Stimulated activated CD8-positive, alpha-beta memory T cell treated with anti-CD3 and anti-CD28 coated beads, Interleukin-12 subunit alpha, Interleukin-12 subunit beta, amount 100 ng/mL, for 24 hours (primary cell): Measurements from ENCODE around the gene ROBO1.

Experiments
- DNase-seq: peaks from one replicate; pipeline ENCODE4 v3.0.0-alpha.2; 2020; ENCODE audit errors: extremely low read depth

The ROBO1 gene

GRCh38 chr3:78878789-78879188 lies 889.0 kb downstream of the ROBO1 start:
- DNase-seq: no peak

- DNase-seq: no peak
Observed at GRCh38 chr3:78878011-78878410, 889.8 kb downstream of the ROBO1 start.

GRCh38 chr3:78875851-78876250 lies 891.9 kb downstream of the ROBO1 start:
- DNase-seq: no peak

- no peak for DNase-seq
Observed at GRCh38 chr3:78875436-78875835, 892.4 kb downstream of the ROBO1 start.

- no peak for DNase-seq
Observed at GRCh38 chr3:78873641-78874040, 894.2 kb downstream of the ROBO1 start.

GRCh38 chr3:78872195-78872594 lies 895.6 kb downstream of the ROBO1 start:
- no peak for DNase-seq

- DNase-seq: no peak
Observed at GRCh38 chr3:78871048-78871447, 896.8 kb downstream of the ROBO1 start.

- no peak for DNase-seq
Observed at GRCh38 chr3:78870484-78870883, 897.3 kb downstream of the ROBO1 start.

GRCh38 chr3:78868570-78868969 lies 899.2 kb downstream of the ROBO1 start:
- DNase-seq: no peak

- DNase-seq: no peak
Observed at GRCh38 chr3:78867409-78868372, 900.1 kb downstream of the ROBO1 start.

GRCh38 chr3:78863306-78864203 lies 904.2 kb downstream of the ROBO1 start:
- no peak for DNase-seq

- no peak for DNase-seq
Observed at GRCh38 chr3:78861156-78861555, 906.6 kb downstream of the ROBO1 start.

- no peak for DNase-seq
Observed at GRCh38 chr3:78860567-78860966, 907.2 kb downstream of the ROBO1 start.

- no peak for DNase-seq
Observed at GRCh38 chr3:78858910-78859309, 908.9 kb downstream of the ROBO1 start.

GRCh38 chr3:78858174-78858573 lies 909.6 kb downstream of the ROBO1 start:
- no peak for DNase-seq

GRCh38 chr3:78857494-78858111 lies 910.2 kb downstream of the ROBO1 start:
- DNase-seq: no peak

- DNase-seq: no peak
Observed at GRCh38 chr3:78856164-78856563, 911.6 kb downstream of the ROBO1 start.

GRCh38 chr3:78855190-78855589 lies 912.6 kb downstream of the ROBO1 start:
- DNase-seq: no peak

- no peak for DNase-seq
Observed at GRCh38 chr3:78848392-78849288, 919.2 kb downstream of the ROBO1 start.

- no peak for DNase-seq
Observed at GRCh38 chr3:78847603-78848002, 920.2 kb downstream of the ROBO1 start.

GRCh38 chr3:78847203-78847602 lies 920.6 kb downstream of the ROBO1 start:
- no peak for DNase-seq
